Raji (cell line): ENCODE data around the gene DDX47.

Experiments used
- POLR2A ChIP-seq: IDR thresholded peaks from 2 replicates; pipeline ENCODE4 v1.6.1; 2011; ENCODE audit warnings: low read depth, low read length, control low read depth; ENCODE audit not compliant: insufficient read depth

The DDX47 gene

GRCh38 chr12:12810553-12811021 lies 2.6 kb upstream of the DDX47 start:
- no peak for TF ChIP-seq POLR2A

DNA sequence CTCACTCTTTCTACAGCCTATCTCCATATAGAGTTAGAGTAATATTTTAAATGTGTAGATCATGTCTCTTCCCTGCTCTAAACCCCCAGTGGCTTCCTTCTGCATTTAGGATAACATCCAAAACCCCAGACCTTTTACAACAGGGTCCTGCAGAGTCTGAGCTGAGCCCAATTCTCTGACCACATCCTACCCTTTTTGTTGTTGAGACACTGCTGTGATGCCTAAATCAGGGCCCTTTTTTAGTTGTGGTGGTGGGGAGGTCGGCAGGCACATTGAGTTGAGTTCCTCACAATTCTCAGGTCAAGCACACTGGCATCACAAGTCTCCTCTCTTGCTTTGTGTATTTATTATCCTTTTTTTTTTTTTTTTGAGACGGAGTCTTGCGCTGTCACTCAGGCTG lies 1.8 kb upstream of the DDX47 start:
- TF ChIP-seq POLR2A = no peak

GRCh38 chr12:12812174-12812573 lies 972 bp upstream of the DDX47 start:
- TF ChIP-seq POLR2A = no peak

DNA sequence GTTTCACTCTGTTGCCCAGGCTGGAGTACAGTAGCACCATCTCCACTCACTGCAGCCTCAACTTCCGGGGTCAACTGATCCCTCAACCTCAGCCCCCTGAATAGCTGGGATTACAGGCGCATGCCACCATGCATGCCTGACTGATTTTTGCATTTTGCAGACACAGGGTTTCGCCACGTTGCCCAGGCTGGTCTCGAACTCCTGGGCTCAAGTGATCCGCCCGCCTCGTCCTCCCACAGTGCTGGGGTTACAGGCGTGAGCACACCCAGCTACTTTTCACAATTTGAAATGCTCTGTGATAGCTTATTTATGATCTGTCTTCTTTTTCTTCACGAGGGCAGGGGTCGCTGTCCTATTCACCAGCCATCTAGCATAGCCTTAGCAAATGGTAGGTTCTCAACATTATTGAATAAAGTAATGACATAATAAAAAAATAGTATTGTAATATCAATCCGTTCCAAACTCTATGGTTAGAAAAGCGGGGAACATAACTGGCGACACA lies 477 bp upstream of the DDX47 start:
- no peak for TF ChIP-seq POLR2A

DNA sequence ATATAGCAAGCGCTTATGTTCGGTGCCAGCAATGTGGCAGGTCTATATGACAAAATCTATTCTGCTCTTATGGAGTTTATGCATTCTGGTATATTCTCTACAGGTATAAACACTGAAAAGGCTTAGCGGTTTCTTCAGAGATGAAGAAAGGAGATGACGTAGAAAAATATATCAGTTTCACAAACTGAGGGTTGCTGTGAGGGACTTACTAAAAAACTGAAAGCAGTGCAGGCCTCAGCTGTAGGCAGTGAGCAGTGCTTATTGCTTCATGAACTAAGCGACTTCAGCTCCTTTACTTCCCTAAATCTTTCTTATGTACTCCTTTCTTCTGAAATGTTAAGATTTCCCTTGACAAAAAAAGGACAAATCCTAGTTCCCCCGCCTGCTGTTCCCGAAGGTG lies 4.5 kb downstream of the DDX47 start:
- no peak for TF ChIP-seq POLR2A

GRCh38 chr12:12818701-12819100 lies 5.6 kb downstream of the DDX47 start:
- TF ChIP-seq POLR2A = no peak

DNA sequence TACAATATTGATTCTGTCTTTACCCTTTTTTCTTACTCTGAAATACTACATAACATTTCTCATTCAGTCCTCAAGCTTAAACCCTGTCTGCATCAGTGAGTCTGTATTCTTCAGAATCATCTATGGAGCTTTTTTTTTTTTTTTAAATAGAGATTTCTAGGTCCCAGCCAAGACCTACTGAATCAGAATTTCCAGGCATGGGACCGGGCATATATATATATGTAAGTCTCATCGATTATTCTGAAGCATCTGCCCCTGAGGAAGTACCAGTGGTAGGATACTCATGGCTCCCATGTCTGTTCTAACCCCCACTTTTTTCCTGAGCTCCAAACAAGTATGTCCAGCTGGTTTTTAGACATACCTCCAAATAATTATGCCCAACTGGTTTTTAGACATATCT lies 6.1 kb downstream of the DDX47 start:
- no peak for TF ChIP-seq POLR2A

DNA sequence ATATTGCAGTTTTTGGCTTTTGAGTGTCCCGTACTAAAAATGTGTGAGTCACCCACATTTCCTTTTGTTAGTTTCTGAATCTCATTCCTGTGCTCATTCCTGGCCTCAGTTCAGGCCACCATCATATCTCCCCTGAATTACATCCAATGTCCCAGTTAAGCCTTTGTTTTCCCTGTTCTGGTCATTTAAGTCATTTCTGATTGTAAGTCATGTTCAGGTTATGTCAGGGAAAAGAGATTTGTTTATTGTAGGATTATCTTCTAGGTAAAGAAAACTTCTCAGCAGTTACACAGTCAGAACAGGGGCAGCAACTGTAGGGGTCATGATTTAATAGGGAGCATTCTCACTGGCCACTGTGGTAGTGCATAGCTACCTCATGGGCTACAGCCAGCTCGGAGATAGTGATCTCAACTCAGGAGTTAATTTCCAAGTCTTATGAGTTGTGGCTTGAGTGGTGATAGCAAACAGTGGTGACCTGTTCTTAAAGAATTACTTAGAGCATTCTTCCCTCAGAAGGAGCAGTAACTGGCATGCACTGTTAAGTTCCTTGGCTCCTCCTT lies 6.7 kb downstream of the DDX47 start:
- no peak for TF ChIP-seq POLR2A

DNA sequence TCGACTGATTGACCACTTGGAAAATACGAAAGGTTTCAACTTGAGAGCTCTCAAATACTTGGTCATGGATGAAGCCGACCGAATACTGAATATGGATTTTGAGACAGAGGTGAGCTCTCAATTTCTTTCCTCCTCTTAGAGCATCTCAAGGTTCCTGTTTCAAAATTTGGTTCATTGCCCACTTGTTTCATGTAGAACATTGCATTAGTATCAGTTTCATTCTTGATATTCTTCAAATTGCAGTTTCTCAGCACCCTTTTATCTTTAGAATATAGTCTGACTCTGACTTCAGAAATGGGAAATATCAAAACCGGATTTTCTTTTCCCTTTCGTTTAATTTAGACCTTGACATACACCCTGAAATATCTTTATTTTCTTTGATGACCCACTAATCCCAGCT lies 8.8 kb downstream of the DDX47 start:
- no peak for TF ChIP-seq POLR2A

DNA sequence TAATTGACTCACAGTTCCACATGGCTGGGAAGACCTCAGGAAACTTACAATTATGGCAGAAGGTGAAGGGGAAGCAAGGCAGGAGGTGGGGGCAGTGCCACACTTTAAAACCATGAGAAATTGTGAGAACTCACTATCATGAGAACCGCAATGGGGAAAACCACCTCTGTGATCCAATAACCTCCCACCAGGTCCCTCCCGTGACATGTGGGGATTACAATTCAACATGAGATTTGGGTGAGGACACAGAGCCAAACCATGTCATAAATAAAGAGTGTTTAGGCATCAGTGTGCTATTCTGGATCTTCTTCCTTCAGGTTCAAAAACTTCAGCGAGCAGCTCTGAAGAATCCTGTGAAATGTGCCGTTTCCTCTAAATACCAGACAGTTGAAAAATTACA lies 9.7 kb downstream of the DDX47 start:
- no peak for TF ChIP-seq POLR2A

GRCh38 chr12:12823300-12823699 lies 10.2 kb downstream of the DDX47 start:
- no peak for TF ChIP-seq POLR2A

GRCh38 chr12:12823811-12824210 lies 10.7 kb downstream of the DDX47 start:
- no peak for TF ChIP-seq POLR2A

- TF ChIP-seq POLR2A = no peak
Observed at GRCh38 chr12:12835378-12836146, 22.4 kb downstream of the DDX47 start.

DNA sequence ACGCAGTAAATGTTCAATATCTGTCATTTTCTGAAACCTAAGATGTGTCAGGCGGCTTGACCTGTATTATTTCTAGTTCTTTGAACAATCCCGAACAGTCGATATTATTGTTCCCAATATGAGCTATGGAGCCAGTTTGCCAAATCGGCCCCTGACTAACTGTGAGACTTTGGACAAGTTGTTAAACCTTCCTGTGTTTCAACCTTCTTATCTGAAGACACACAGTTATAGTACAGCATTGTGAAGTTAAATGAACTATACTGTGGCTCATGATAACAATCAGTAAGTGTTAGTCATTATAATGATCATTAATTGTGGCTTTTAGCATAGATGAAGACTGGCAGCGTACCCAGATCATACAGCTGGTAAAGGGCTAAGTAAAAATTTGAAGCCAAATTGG lies 23.4 kb downstream of the DDX47 start:
- TF ChIP-seq POLR2A = no peak

DNA sequence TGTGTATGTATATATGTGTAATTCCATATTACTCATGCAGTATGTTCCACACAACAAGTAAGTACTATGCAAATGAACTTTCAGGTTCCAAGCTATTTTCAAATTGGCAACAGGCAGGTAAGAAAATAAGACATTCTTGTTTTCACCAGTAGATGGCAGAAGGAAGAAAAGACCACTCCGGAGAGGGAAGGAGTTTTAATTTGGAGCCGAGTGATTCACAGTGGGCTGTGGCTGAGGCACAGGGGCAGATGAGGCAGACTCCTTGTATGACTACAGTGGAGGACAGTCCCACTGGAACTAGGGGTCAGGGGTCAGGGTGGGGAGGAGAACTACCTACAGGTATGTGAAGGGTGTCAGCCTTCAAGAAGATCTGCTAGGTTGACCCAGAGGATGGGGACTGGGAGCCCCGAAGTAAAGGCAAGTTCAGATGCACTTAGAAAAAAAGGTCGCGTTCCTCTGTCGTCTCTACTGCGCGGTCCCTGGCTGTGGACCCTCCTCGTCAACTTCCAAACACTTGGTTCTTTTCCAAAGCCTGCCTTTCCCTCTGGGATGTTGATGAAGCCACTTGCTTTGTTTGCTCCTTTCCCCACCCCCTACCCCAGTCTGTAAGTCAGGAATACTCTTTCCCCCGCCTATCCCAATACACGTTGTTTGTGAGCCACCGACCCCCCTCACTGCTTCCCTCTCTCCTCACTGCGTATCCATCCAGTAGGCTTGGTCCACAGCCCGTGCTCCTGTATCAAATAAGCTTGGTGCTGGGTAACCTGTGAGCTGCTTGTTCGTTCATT lies 24.1 kb downstream of the DDX47 start:
- no peak for TF ChIP-seq POLR2A

DNA sequence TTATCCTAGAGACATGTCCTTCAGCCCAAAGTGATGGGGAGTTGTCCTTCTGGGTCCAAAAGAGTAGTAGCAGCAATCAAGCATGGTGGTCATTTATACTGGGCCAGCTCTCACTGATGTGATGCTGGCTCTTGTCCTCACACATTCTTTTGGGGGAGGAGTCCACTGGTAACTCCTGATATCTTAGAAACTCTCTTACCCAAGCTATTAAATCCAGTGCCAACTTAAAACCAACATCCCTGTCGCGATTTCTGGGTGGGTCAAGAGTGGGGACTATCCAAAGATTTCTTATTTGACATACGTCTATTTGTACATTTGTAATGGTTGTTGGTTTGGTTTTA lies 24.6 kb downstream of the DDX47 start:
- no peak for TF ChIP-seq POLR2A
